GM19455 (cell line): ENCODE data around the gene PRKCH.
"Not testable (repeated sequence)": the region's sequence is repeated elsewhere in the genome, so short reads cannot be mapped to it uniquely, and the experiment has no call there.

ENCODE experiments used
- ATAC-seq: cut with Tn5 transposase; IDR thresholded peaks from one replicate; pipeline ENCODE4 v1.9.1; 2021; ENCODE audit not compliant: unreplicated experiment

The PRKCH gene

GRCh38 chr14:61451891-61452400 lies 130.6 kb downstream of the PRKCH start:
- no peak for ATAC-seq

- no peak for ATAC-seq
These were observed 131.1 kb downstream of the PRKCH start for GRCh38 chr14:61452452-61452851.

GRCh38 chr14:61453103-61453767 lies 131.9 kb downstream of the PRKCH start:
- ATAC-seq, result no peak

- ATAC-seq, result no peak
These were observed 133.2 kb downstream of the PRKCH start for GRCh38 chr14:61454545-61454944.

GRCh38 chr14:61455351-61455750 lies 134.0 kb downstream of the PRKCH start:
- no peak for ATAC-seq

- no peak for ATAC-seq
These were observed 135.3 kb downstream of the PRKCH start for GRCh38 chr14:61456720-61457119.

- no peak for ATAC-seq
These were observed 137.4 kb downstream of the PRKCH start for GRCh38 chr14:61458766-61459165.

- ATAC-seq, result no peak
These were observed 137.8 kb downstream of the PRKCH start for GRCh38 chr14:61459229-61459628.

GRCh38 chr14:61460063-61460462 lies 138.7 kb downstream of the PRKCH start:
- ATAC-seq, result no peak

- ATAC-seq, result no peak
These were observed 139.6 kb downstream of the PRKCH start for GRCh38 chr14:61460718-61461611.

- no peak for ATAC-seq
These were observed 140.5 kb downstream of the PRKCH start for GRCh38 chr14:61461808-61462275.

- ATAC-seq, result no peak
These were observed 141.3 kb downstream of the PRKCH start for GRCh38 chr14:61462566-61463193.

GRCh38 chr14:61463664-61464285 lies 142.4 kb downstream of the PRKCH start:
- no peak for ATAC-seq

- ATAC-seq, result not testable (repeated sequence)
These were observed 143.4 kb downstream of the PRKCH start for GRCh38 chr14:61464539-61465320.

GRCh38 chr14:61466249-61466904 lies 145.0 kb downstream of the PRKCH start:
- no peak for ATAC-seq

- no peak for ATAC-seq
These were observed 145.5 kb downstream of the PRKCH start for GRCh38 chr14:61466905-61467280.

- ATAC-seq, result no peak
These were observed 145.9 kb downstream of the PRKCH start for GRCh38 chr14:61467296-61467695.

GRCh38 chr14:61468063-61468825 lies 146.9 kb downstream of the PRKCH start:
- no peak for ATAC-seq

- no peak for ATAC-seq
These were observed 148.4 kb downstream of the PRKCH start for GRCh38 chr14:61469781-61470180.
